Measurements from ENCODE around the gene ST8SIA4. TPM values are rescaled to one million over a fixed set of nuclear protein-coding genes. Genes with fewer than 3 reads are reported as not detected.

Gene ST8SIA4
- total RNA-seq, 2 experiments from 2014 or later: 17.8 to 19.5 TPM

- DNase-seq: no peak
- Histone ChIP-seq H3K27ac (ENCODE audit: low read depth in 1 of 2, low read length in 2 of 2) (no peak overlapping the region), H3K36me3 (ENCODE audit: insufficient read depth, low read length) (no peaks in the 10 kb centered on the region), H3K4me3 (ENCODE audit: low read length) (no peak overlapping the region), H3K27me3 (ENCODE audit: control insufficient read depth in 1 of 2, insufficient read depth in 2 of 2, low read length in 2 of 2) (peaks cover 0 to 5% of the 10 kb centered on the region in 2 experiments), H3K9me3 (ENCODE audit: control insufficient read depth in 1 of 2, insufficient read depth in 1 of 2, low read length in 2 of 2) (no peaks in the 10 kb centered on the region), H3K4me1 (ENCODE audit: insufficient read depth, low read length) (no peaks in the 10 kb centered on the region)
- no peak overlapping the region for H3K27ac Mint-ChIP-seq
- no peak overlapping the region for H3K4me3 Mint-ChIP-seq
- ATAC-seq (ENCODE audit: poor library complexity): no peak
- CTCF ChIA-PET: no interaction called here
- POLR2A ChIA-PET: no interaction called here
- H3K36me3 Mint-ChIP-seq (ENCODE audit: low read depth): no peaks in the 10 kb centered on the region
- no peaks in the 10 kb centered on the region for H3K27me3 Mint-ChIP-seq
- intact Hi-C loops (cut with DNase I, micrococcal nuclease): no loop called here
- no peaks in the 10 kb centered on the region for H3K9me3 Mint-ChIP-seq
- TF ChIP-seq CTCF (IDR thresholded peaks at IDR 0.05): no peak
- no peaks in the 10 kb centered on the region for H3K4me1 Mint-ChIP-seq (ENCODE audit: low read depth)
These were observed 141.0 kb downstream of the ST8SIA4 start for GRCh38 chr5:100762108-100762507.

DNA sequence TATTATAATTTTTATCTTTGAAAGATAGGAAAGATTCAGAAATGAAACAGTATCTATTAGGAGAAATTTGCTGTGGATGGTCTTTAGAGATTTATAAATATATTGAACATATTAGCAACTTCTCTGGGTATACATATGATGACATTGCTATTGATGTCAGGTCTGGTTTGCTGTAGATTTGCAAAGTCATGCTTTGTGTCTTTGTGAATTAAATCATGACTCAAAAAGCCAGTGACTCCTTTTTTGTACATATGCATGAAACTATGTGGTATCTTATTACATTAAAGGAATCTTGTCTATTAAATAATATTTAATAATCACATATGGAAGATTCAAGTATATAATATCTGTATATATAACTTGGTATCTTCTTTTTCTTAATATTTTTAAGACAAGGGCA, 141.9 kb downstream of the ST8SIA4 start:
- DNase-seq (no peak), ATAC-seq (ENCODE audit: poor library complexity) (no peak)
- Mint-ChIP-seq H3K9me3 (no peaks in the 10 kb centered on the region), H3K4me3 (no peak overlapping the region), H3K36me3 (ENCODE audit: low read depth) (no peaks in the 10 kb centered on the region), H3K4me1 (ENCODE audit: low read depth) (no peaks in the 10 kb centered on the region), H3K27ac (no peak overlapping the region), H3K27me3 (no peaks in the 10 kb centered on the region)
- intact Hi-C loops (cut with DNase I, micrococcal nuclease): no loop called here
- no peak for TF ChIP-seq CTCF (IDR thresholded peaks at IDR 0.05)
- no peaks in the 10 kb centered on the region for H3K4me1 ChIP-seq (ENCODE audit: insufficient read depth, low read length)
- ChIA-PET POLR2A (no interaction called here), CTCF (interaction anchor here (0.7 kb wide), 1 partner anchor 136 kb away, joined by 3 read pairs; no protein-coding TSS in a partner anchor)
- H3K9me3 ChIP-seq (ENCODE audit: control insufficient read depth in 1 of 2, insufficient read depth in 1 of 2, low read length in 2 of 2): no peaks in the 10 kb centered on the region
- no peak overlapping the region for H3K4me3 ChIP-seq (ENCODE audit: low read length)
- H3K36me3 ChIP-seq (ENCODE audit: insufficient read depth, low read length): no peaks in the 10 kb centered on the region
- H3K27me3 ChIP-seq (ENCODE audit: control insufficient read depth in 1 of 2, insufficient read depth in 2 of 2, low read length in 2 of 2): peaks cover 0 to 5% of the 10 kb centered on the region in 2 experiments
- H3K27ac ChIP-seq (ENCODE audit: low read depth in 1 of 2, low read length in 2 of 2): no peak overlapping the region

DNA sequence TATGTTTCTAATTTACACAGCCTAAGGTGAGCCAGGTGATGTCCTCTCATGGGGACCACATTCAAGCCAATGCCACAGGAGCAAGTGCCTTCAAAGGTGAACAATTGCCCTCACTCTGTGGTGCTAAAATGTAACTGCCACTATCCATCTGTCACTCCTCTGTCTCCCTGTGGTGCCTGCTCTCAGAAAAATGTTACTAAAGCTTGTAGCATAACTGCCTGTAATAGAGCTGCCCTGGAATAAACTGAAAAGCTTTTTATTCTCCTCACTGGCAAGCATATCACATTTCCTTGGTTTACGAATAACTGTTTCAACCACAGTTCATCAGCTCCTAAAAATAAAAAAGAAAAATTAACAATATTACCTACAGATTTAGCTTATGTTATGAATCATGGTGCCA, 142.4 kb downstream of the ST8SIA4 start:
- Histone ChIP-seq H3K27me3 (ENCODE audit: control insufficient read depth in 1 of 2, insufficient read depth in 2 of 2, low read length in 2 of 2) (peaks cover 0 to 5% of the 10 kb centered on the region in 2 experiments), H3K27ac (ENCODE audit: low read depth in 1 of 2, low read length in 2 of 2) (no peak overlapping the region), H3K4me1 (ENCODE audit: insufficient read depth, low read length) (no peaks in the 10 kb centered on the region), H3K4me3 (ENCODE audit: low read length) (no peak overlapping the region), H3K9me3 (ENCODE audit: control insufficient read depth in 1 of 2, insufficient read depth in 1 of 2, low read length in 2 of 2) (no peaks in the 10 kb centered on the region), H3K36me3 (ENCODE audit: insufficient read depth, low read length) (no peaks in the 10 kb centered on the region)
- no peaks in the 10 kb centered on the region for H3K27me3 Mint-ChIP-seq
- CTCF ChIA-PET: interaction anchor here (0.7 kb wide), 1 partner anchor 137 kb away, joined by 3 read pairs; no protein-coding TSS in a partner anchor
- TF ChIP-seq CTCF (IDR thresholded peaks at IDR 0.05): no peak
- no peak overlapping the region for H3K4me3 Mint-ChIP-seq
- H3K27ac Mint-ChIP-seq: no peak overlapping the region
- intact Hi-C loops (cut with DNase I, micrococcal nuclease): no loop called here
- no peaks in the 10 kb centered on the region for H3K9me3 Mint-ChIP-seq
- no peak for ATAC-seq (ENCODE audit: poor library complexity)
- DNase-seq: no peak
- POLR2A ChIA-PET: no interaction called here
- H3K36me3 Mint-ChIP-seq (ENCODE audit: low read depth): no peaks in the 10 kb centered on the region
- no peaks in the 10 kb centered on the region for H3K4me1 Mint-ChIP-seq (ENCODE audit: low read depth)

Measured in CD4-positive, alpha-beta T cell (primary cell).